GDM1 (cell line): ENCODE measurements around the gene PXYLP1.

Experiments
- DNase-seq: peaks from one replicate; lab custom pipeline; 2025; lab: John Stamatoyannopoulos, UW

Gene PXYLP1

DNA sequence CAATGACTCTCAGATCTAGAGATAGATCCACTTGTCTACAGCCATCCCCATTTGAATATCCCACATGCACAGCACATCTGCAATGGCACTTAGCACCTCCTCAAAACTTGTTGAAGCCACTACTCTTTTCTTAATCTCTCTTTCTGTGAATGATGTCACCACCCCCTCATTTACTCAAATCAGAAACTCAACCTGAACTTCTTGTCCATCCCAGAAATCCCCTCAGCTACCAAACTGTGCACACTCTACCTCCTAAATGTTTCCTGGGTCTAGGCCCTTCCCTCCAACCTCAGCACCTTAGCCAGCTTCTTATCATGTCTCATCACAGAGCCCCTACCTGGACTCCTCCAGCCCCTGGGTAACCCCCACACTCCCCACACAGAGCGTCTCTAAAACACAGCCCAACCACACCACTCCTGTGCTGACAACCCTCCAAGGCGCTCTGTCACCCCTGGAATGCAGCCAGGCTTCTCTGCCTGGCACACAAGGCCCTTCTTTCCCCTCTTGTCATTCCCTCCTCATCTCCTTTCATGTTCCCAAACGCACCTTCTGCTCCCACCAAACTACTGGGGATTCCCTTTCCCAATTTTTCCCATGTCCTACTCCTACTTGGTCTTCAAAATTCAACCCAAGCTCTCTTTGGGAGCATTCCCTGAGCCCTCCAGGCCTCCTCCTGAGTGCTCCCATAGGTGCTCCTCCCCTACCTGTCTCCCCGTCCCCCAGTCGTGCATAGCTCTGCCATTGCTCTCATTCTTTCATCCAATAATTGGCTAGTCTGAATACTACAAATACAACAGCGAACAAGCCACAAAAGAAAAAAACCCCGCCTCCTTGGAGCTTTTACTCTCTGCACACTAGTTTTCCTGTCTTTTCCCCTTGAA lies 96.9 kb downstream of the PXYLP1 start:
- no peak for DNase-seq

GRCh38 chr3:141330235-141330634 lies 98.6 kb downstream of the PXYLP1 start:
- no peak for DNase-seq

DNA sequence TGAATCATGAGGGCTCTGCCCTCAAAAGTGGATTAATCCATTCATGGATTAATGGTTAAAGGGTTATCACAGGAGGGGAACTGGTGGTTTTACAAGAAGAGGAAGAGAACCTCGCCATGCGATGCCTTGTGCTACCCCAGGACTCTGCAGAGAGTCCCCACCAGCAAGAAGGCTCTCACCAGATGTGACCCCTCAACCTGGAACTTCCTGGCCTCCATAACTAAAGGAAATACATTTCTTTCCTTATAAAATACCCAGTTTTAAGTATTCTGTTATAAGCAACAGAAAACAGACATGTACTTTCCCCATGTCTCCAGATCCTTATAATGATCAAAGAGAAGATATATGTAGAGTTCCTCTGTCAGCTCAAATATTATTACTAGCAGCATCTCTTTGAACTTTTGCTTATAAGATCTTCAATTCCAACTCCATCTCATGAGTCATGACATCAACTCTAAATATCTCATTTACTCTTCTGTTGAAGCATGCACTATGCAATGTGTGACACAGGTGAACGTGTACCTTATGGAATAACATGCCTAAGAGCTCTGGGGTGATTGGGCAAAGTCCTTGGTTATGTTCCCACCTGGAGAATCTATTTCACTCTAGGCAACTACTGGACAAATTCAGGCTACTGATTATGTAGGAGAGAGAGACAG lies 99.2 kb downstream of the PXYLP1 start:
- DNase-seq: no peak

GRCh38 chr3:141331377-141332318 lies 100.0 kb downstream of the PXYLP1 start:
- no peak for DNase-seq

GRCh38 chr3:141332416-141332815 lies 100.8 kb downstream of the PXYLP1 start:
- DNase-seq: no peak

- no peak for DNase-seq
These were observed 102.4 kb downstream of the PXYLP1 start for GRCh38 chr3:141333836-141334626.

DNA sequence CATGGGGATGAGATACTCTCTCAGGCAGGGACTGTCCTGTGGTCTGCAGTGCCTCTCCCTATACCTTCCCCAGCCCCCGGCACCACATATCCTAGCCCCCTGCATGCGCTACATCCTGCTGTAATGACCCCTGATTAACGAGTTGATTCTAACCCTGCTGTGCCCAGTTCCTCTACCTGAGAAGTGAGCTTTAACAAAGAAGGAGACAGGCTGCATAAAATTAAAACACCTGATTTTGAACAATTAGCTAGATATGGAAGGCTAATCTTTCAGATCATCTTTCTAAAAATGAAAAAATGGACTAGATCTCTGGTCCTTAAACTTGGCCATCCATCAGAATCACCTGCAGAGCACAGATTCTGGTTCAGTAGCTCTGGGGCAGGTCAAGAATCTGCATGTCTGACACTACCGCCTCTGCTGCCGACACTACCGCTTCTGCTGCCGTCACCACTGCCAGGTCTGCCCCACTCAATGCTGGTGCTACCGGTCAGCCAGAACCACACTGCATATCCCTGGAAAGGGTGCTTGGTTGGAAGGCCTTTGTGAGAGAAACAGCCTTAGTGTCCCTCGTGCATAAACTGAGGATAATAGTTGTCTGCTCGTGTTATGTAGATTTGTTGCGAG lies 103.1 kb downstream of the PXYLP1 start:
- DNase-seq: no peak

DNA sequence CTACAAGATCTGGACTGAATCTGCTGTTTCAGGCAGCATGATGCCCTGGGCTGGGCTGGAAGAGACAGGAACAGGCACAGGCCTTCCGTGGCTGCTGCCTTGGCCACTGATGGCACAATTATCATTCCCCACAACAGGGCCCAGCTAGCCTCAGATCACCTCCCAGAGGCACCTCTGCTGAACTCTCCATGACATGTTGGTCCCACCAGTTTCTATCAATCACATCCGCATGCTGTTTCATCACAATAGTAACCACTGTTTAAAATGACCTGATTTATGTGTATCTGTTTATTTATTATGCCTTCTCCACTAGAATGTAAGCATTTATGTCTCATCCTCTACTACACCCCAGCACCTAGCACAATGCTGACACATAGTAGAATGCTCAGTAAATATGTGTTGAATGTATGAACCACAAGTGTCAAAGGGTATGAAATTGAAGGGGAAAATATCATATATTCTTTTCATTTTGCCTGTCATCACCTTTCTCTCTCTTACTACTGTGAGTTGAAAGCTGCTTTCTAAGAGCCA lies 104.0 kb downstream of the PXYLP1 start:
- no peak for DNase-seq

DNA sequence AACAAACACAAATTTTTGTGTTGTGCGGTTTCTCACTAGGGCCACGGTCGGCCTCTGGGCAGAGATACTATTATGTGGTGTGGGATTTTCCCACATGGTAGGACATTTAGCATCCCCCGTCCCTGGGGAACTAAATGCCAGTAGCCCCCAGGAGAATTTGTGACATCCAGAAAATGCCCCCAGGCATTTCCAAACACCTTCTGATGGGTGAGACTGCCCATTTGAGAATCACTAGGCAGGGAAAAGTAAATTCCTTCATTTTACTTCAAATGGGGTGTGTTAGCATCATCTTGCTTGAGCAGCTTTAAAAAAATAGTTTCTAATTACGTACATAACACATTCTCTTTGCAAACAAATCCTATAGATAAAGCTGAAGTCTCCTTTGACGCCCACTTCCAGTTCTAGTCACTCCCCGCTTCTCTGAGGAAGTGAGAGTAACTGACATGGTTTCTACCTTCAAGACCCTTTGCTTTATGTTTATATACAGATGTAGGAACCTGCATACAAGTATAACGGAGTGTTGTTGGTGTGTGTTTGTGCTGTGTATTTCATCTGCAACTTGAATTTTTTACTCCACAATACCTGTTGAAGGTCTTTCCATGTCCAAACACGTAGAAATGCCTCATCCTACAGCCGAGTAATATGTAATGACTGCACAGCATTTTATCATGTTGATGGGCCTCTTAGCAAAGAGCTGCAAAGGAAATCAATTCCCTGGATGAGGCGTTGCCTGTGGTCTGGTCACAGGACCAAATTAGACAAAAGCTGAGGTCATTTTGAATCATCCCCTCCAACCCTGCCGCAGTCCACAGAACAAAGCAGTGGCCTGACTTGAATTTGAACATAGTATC lies 105.3 kb downstream of the PXYLP1 start:
- DNase-seq: no peak

- no peak for DNase-seq
These were observed 105.9 kb downstream of the PXYLP1 start for GRCh38 chr3:141337523-141337854.

GRCh38 chr3:141337991-141338390 lies 106.4 kb downstream of the PXYLP1 start:
- no peak for DNase-seq

DNA sequence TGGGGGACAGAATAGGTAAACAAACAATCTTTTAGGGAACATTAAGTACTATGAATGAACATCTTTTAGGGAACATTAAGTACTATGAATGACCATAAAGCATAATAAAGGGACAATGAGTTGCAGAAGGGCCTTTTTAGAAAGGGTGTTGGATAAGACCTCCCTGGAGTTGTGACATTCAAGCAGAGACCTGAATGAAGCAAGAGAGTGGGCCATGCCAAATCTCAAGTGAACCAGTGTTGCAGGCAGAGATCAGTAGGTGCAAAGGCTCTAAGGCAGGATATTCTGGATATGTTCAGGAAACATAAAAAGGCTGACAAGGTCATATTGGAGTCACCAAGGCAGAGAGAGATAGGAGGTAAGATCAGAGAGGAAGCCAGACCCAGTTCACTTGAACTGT lies 107.3 kb downstream of the PXYLP1 start:
- no peak for DNase-seq

GRCh38 chr3:141341536-141341935 lies 109.9 kb downstream of the PXYLP1 start:
- no peak for DNase-seq

DNA sequence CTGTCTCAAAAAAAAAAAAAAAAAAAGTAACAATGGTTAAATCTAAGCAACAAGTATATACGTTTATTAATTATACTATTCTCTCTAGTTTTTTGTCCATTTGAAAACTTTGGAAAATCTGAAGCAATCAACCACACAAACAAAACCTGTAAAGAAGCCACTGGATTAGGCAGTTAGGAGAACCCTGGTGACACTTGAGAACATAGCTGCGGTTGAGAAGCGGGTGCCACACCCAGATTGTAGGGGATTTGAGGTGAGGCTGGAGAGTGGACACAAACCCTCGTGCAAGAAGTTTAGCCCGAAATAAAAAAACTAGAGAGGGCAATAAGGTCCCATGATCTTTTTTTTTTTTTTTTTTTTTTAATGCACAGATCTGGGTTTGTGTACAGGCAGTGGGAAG lies 110.8 kb downstream of the PXYLP1 start:
- no peak for DNase-seq

GRCh38 chr3:141343077-141343476 lies 111.5 kb downstream of the PXYLP1 start:
- no peak for DNase-seq

DNA sequence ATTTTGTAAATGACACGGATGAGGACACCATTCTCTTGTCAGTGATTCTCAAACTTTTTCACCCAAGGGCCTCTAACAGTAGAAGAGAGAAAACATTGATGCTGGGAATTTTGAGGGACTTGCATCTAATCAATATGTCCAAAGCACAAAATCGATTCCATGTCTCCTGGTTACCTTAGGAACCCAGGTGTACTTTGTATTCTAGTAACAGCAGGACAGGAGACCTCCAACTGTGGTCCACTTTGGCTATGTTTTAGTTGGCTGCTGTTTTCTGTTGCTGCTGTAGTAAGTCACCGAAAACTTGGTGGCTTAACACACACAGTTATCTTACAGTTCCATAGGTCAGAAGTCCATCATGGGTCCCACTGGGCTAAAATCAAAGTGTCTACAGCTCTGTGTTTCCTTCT lies 112.2 kb downstream of the PXYLP1 start:
- DNase-seq: no peak
